HepG2 (cell line): Measurements from ENCODE around the gene VIT. TPM values are rescaled to one million over a fixed set of nuclear protein-coding genes. Genes with fewer than 3 reads are reported as not detected.

Experiments
- ARNT ChIP-seq: fragments of 450-650 bp; IDR thresholded peaks from 2 replicates; pipeline ENCODE4 v1.6.1; 2017
- BHLHE40 ChIP-seq: IDR thresholded peaks from 2 replicates; pipeline ENCODE4 v1.6.1; 2011; ENCODE audit warnings: low read length, improper control_type of control experiment
- GABPB1 ChIP-seq: IDR thresholded peaks from 2 replicates; pipeline ENCODE4 v1.6.1; 2016; ENCODE audit warnings: mild to moderate bottlenecking, missing genetic modification reagents, moderate library complexity, missing compliant biosample characterization
- GTF2F1 ChIP-seq: fragments of 150-350 bp; IDR thresholded peaks from 2 replicates; pipeline ENCODE4 v1.6.1; 2014; ENCODE audit warnings: low read length
- HOXD1 ChIP-seq: sonication (generic); formaldehyde crosslinking; IDR thresholded peaks from 2 replicates; pipeline ENCODE4 v1.5.0; 2020; ENCODE audit warnings: missing genetic modification reagents
- LCORL ChIP-seq, 2 experiments: fragments of 450-650 bp in 1 of 2; sonication (generic) in 1 of 2; formaldehyde crosslinking in 1 of 2; IDR thresholded peaks; 2 replicates each; pipeline versions ENCODE4 v1.5.0 to v1.6.1; 2017 to 2020; ENCODE audit warnings: antibody characterized with exemption in 1 of 2, missing genetic modification reagents in 1 of 2
- PCBP2 ChIP-seq: fragments of 200-400 bp; formaldehyde crosslinking; optimal IDR thresholded peaks from 2 replicates; pipeline ENCODE3; 2018; ENCODE audit warnings: low read length, low read depth; ENCODE audit not compliant: poor library complexity, severe bottlenecking
- POGZ ChIP-seq: sonication (generic); formaldehyde crosslinking; IDR thresholded peaks from 2 replicates; pipeline ENCODE4 v1.4.0; 2020; ENCODE audit warnings: mild to moderate bottlenecking, missing genetic modification reagents
- REPIN1 ChIP-seq: sonication (generic); formaldehyde crosslinking; IDR thresholded peaks from 2 replicates; pipeline ENCODE4 v1.8.0; 2022; ENCODE audit warnings: missing genetic modification reagents, low read depth, mild to moderate bottlenecking, borderline replicate concordance
- RXRA ChIP-seq: sonication (generic); formaldehyde crosslinking; IDR thresholded peaks from 2 replicates; pipeline ENCODE4 v1.5.1; 2020; ENCODE audit warnings: missing genetic modification reagents
- ZBTB42 ChIP-seq: sonication (generic); formaldehyde crosslinking; IDR thresholded peaks from 2 replicates; pipeline ENCODE4 v1.5.0; 2020; ENCODE audit warnings: mild to moderate bottlenecking, missing genetic modification reagents
- ZFAT ChIP-seq: sonication (generic); formaldehyde crosslinking; conservative IDR thresholded peaks from 2 replicates; pipeline ENCODE4 v1.8.1; 2023; ENCODE audit warnings: missing genetic modification reagents, inconsistent platforms
- ZFP82 ChIP-seq: sonication (generic); formaldehyde crosslinking; IDR thresholded peaks from 2 replicates; pipeline ENCODE4 v1.5.1; 2020; ENCODE audit warnings: mild to moderate bottlenecking, missing genetic modification reagents, borderline replicate concordance
- ZNF549 ChIP-seq: sonication (generic); formaldehyde crosslinking; IDR thresholded peaks from 2 replicates; pipeline ENCODE4 v1.5.0; 2020; ENCODE audit warnings: missing genetic modification reagents
- ZNF709 ChIP-seq: sonication (generic); formaldehyde crosslinking; IDR thresholded peaks from 2 replicates; pipeline ENCODE4 v1.5.0; 2020; ENCODE audit warnings: mild to moderate bottlenecking, missing genetic modification reagents
- ZNF782 ChIP-seq: sonication (generic); formaldehyde crosslinking; IDR thresholded peaks from 2 replicates; pipeline ENCODE4 v1.4.0; 2020; ENCODE audit warnings: missing genetic modification reagents, mild to moderate bottlenecking, borderline replicate concordance
- ZSCAN30 ChIP-seq: sonication (generic); formaldehyde crosslinking; IDR thresholded peaks from 2 replicates; pipeline ENCODE4 v1.5.0; 2020; ENCODE audit warnings: mild to moderate bottlenecking, missing genetic modification reagents
- polyA plus RNA-seq, 8 experiments: library from polyadenylated mRNA; depleted of rRNA in 3 of 8; stranded (reverse) in 7 of 8; unstranded in 1 of 8; fragments of >200 nt; fragmentation: Illumina TruSeq in 4 of 8; extraction: Trizol in 4 of 8; gene quantifications; 2 replicates each; pipeline versions ENCODE4 v1.2.1 to v1.2.3, GENCODE V29; 2011 to 2016; ENCODE audit warnings: low read depth in 4 of 8, missing spikeins in 1 of 8, mixed read lengths in 1 of 8; ENCODE audit not compliant: insufficient read depth in 1 of 8
- total RNA-seq, 5 experiments: library from RNA; depleted of rRNA; stranded (reverse); fragments of >200 nt; fragmentation: Illumina TruSeq; extraction: Trizol; gene quantifications; 2 replicates each; pipeline ENCODE4 v1.2.3, GENCODE V29; 2016; ENCODE audit warnings: low read depth in 1 of 5
- TF ChIP-seq, protein P1 (sequence below): sonication (generic); formaldehyde crosslinking; conservative IDR thresholded peaks from 2 replicates; pipeline ENCODE4 v1.8.0; 2022; ENCODE audit warnings: mild to moderate bottlenecking, moderate library complexity, missing genetic modification reagents
- TF ChIP-seq, protein P2 (sequence below): sonication (generic); formaldehyde crosslinking; IDR thresholded peaks from 2 replicates; pipeline ENCODE4 v1.5.0; 2020; ENCODE audit warnings: mild to moderate bottlenecking, low read depth, missing genetic modification reagents, borderline replicate concordance
- TF ChIP-seq, protein P3 (sequence below): sonication (generic); formaldehyde crosslinking; IDR thresholded peaks from 2 replicates; pipeline ENCODE4 v1.4.0; 2020; ENCODE audit warnings: low read depth, missing genetic modification reagents
- TF ChIP-seq, protein P4 (sequence below): sonication (generic); formaldehyde crosslinking; IDR thresholded peaks from 2 replicates; pipeline ENCODE4 v1.8.0; 2022; ENCODE audit warnings: low read depth, missing genetic modification reagents
- TF ChIP-seq, protein P5 (sequence below): sonication (generic); formaldehyde crosslinking; IDR thresholded peaks from 2 replicates; pipeline ENCODE4 v1.5.0; 2020; ENCODE audit warnings: missing genetic modification reagents, mild to moderate bottlenecking, borderline replicate concordance

VIT gene
- total and polyA plus RNA-seq, 2 of the 13 experiments (the other 11 are each of a cell fraction or from before 2014, with no cell fraction given) = not detected

DNA sequence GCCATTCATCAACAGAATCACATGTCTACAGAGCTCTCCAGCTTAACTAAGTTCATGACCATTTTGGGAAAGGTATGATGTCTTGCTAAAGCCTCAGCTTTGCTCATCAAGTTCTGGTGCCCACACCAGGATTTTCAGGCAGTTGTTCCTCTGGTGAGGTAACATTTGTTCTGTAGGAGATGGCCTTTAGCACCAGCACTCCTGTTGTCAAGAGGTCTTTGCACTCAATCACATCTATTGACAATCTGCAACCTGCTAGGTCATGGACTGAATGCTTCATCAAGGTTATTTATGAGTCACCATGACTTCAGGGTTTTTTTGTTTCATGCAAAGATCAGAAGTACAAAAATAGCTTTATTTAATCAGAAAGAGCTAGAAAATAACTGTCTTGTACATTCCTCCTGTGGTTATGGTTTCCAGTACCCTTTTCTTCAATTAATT is 36.6 kb upstream of the VIT start (continued):
- TF ChIP-seq ZFP82 (CRISPR knock-in tag) (no peak), ZNF709 (CRISPR knock-in tag) (no peak), GABPB1 (CRISPR knock-in tag) (peak; percentile 31; the same call in 1 of the 2 replicates), POGZ (CRISPR knock-in tag) (peak; percentile 91), ZBTB42 (CRISPR knock-in tag) (no peak), ZSCAN30 (CRISPR knock-in tag) (no peak), HOXD1 (peak; percentile 76; the same call in 1 of the 2 replicates), BHLHE40 (no peak), GTF2F1 (no peak), PCBP2 (no peak), ZNF782 (CRISPR knock-in tag) (no peak), LCORL (IDR thresholded peaks at IDR 0.05) (no peak), LCORL (CRISPR knock-in tag; IDR thresholded peaks at IDR 0.05) (peak; percentile 84), ZFAT (CRISPR knock-in tag) (no peak), RXRA (CRISPR knock-in tag) (peak; percentile 81; the same call in 1 of the 2 replicates), REPIN1 (CRISPR knock-in tag) (no peak), ZNF549 (CRISPR knock-in tag) (no peak), ARNT (no peak)
- TF ChIP-seq, protein P1, sequence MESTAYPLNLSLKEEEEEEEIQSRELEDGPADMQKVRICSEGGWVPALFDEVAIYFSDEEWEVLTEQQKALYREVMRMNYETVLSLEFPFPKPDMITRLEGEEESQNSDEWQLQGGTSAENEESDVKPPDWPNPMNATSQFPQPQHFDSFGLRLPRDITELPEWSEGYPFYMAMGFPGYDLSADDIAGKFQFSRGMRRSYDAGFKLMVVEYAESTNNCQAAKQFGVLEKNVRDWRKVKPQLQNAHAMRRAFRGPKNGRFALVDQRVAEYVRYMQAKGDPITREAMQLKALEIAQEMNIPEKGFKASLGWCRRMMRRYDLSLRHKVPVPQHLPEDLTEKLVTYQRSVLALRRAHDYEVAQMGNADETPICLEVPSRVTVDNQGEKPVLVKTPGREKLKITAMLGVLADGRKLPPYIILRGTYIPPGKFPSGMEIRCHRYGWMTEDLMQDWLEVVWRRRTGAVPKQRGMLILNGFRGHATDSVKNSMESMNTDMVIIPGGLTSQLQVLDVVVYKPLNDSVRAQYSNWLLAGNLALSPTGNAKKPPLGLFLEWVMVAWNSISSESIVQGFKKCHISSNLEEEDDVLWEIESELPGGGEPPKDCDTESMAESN = 0 out of 2 replicates have a peak, but pooled peaks have one; percentile 32
- TF ChIP-seq, protein P2, sequence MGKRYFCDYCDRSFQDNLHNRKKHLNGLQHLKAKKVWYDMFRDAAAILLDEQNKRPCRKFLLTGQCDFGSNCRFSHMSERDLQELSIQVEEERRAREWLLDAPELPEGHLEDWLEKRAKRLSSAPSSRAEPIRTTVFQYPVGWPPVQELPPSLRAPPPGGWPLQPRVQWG (CRISPR knock-in tag) = no peak
- TF ChIP-seq, protein P3, sequence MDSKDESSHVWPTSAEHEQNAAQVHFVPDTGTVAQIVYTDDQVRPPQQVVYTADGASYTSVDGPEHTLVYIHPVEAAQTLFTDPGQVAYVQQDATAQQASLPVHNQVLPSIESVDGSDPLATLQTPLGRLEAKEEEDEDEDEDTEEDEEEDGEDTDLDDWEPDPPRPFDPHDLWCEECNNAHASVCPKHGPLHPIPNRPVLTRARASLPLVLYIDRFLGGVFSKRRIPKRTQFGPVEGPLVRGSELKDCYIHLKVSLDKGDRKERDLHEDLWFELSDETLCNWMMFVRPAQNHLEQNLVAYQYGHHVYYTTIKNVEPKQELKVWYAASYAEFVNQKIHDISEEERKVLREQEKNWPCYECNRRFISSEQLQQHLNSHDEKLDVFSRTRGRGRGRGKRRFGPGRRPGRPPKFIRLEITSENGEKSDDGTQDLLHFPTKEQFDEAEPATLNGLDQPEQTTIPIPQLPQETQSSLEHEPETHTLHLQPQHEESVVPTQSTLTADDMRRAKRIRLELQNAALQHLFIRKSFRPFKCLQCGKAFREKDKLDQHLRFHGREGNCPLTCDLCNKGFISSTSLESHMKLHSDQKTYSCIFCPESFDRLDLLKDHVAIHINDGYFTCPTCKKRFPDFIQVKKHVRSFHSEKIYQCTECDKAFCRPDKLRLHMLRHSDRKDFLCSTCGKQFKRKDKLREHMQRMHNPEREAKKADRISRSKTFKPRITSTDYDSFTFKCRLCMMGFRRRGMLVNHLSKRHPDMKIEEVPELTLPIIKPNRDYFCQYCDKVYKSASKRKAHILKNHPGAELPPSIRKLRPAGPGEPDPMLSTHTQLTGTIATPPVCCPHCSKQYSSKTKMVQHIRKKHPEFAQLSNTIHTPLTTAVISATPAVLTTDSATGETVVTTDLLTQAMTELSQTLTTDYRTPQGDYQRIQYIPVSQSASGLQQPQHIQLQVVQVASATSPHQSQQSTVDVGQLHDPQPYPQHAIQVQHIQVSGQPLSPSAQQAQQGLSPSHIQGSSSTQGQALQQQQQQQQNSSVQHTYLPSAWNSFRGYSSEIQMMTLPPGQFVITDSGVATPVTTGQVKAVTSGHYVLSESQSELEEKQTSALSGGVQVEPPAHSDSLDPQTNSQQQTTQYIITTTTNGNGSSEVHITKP = no peak
- TF ChIP-seq, protein P4, sequence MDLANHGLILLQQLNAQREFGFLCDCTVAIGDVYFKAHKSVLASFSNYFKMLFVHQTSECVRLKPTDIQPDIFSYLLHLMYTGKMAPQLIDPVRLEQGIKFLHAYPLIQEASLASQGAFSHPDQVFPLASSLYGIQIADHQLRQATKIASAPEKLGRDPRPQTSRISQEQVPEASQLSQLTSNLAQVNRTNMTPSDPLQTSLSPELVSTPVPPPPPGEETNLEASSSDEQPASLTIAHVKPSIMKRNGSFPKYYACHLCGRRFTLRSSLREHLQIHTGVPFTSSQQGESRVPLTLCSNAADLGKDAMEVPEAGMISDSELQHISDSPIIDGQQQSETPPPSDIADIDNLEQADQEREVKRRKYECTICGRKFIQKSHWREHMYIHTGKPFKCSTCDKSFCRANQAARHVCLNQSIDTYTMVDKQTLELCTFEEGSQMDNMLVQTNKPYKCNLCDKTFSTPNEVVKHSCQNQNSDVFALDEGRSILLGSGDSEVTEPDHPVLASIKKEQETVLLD (CRISPR knock-in tag) = no peak
- TF ChIP-seq, protein P5, sequence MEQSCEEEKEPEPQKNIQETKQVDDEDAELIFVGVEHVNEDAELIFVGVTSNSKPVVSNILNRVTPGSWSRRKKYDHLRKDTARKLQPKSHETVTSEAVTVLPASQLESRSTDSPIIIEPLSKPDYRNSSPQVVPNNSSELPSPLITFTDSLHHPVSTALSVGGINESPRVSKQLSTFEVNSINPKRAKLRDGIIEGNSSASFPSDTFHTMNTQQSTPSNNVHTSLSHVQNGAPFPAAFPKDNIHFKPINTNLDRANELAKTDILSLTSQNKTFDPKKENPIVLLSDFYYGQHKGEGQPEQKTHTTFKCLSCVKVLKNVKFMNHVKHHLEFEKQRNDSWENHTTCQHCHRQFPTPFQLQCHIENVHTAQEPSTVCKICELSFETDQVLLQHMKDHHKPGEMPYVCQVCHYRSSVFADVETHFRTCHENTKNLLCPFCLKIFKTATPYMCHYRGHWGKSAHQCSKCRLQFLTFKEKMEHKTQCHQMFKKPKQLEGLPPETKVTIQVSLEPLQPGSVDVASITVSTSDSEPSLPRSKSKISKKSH = no peak
